Osteocyte (in vitro differentiated cells): Measurements from ENCODE around the gene SUPT3H. TPM values are rescaled to one million over a fixed set of nuclear protein-coding genes. Genes with fewer than 3 reads are reported as not detected.
"Not testable (repeated sequence)": the region's sequence is repeated elsewhere in the genome, so short reads cannot be mapped to it uniquely, and the experiment has no call there.

Experiments used
- DNase-seq: peaks from one replicate; pipeline ENCODE4 v3.0.0; 2021; ENCODE audit warnings: mixed read lengths; ENCODE audit not compliant: unreplicated experiment; ENCODE audit errors: extremely low spot score
- H3K27ac Mint-ChIP-seq: one replicate; pipeline ENCODE4 v1.8.0; 2021; ENCODE audit warnings: mild to moderate bottlenecking, mixed read lengths; ENCODE audit not compliant: unreplicated experiment
- H3K27me3 Mint-ChIP-seq: one replicate; pipeline ENCODE4 v1.8.0; 2021; ENCODE audit warnings: mixed read lengths; ENCODE audit not compliant: unreplicated experiment
- H3K36me3 Mint-ChIP-seq: one replicate; pipeline ENCODE4 v1.8.0; 2021; ENCODE audit warnings: mixed read lengths; ENCODE audit not compliant: unreplicated experiment
- H3K4me1 Mint-ChIP-seq: one replicate; pipeline ENCODE4 v1.8.0; 2021; ENCODE audit warnings: mixed read lengths; ENCODE audit not compliant: unreplicated experiment
- H3K4me3 Mint-ChIP-seq: one replicate; pipeline ENCODE4 v1.8.0; 2021; ENCODE audit warnings: mild to moderate bottlenecking, moderate library complexity, mixed read lengths; ENCODE audit not compliant: unreplicated experiment
- H3K9me3 Mint-ChIP-seq: one replicate; pipeline ENCODE4 v1.8.0; 2021; ENCODE audit warnings: mixed read lengths; ENCODE audit not compliant: unreplicated experiment
- total RNA-seq: library from RNA; stranded (reverse); gene quantifications from 2 replicates; pipeline ENCODE4 v1.2.1, GENCODE V29; 2021
- TF ChIP-seq, protein P1 (sequence below): fragments of 200-600 bp; sonication (generic); IDR thresholded peaks from 2 replicates; pipeline ENCODE4 v1.5.0; 2021; ENCODE audit warnings: antibody characterized with exemption, mild to moderate bottlenecking, moderate library complexity

SUPT3H gene
- total RNA-seq, 1 donor from 2014 or later: 13.2 TPM

- H3K27ac Mint-ChIP-seq: no peak overlapping the region
- TF ChIP-seq, protein P1, sequence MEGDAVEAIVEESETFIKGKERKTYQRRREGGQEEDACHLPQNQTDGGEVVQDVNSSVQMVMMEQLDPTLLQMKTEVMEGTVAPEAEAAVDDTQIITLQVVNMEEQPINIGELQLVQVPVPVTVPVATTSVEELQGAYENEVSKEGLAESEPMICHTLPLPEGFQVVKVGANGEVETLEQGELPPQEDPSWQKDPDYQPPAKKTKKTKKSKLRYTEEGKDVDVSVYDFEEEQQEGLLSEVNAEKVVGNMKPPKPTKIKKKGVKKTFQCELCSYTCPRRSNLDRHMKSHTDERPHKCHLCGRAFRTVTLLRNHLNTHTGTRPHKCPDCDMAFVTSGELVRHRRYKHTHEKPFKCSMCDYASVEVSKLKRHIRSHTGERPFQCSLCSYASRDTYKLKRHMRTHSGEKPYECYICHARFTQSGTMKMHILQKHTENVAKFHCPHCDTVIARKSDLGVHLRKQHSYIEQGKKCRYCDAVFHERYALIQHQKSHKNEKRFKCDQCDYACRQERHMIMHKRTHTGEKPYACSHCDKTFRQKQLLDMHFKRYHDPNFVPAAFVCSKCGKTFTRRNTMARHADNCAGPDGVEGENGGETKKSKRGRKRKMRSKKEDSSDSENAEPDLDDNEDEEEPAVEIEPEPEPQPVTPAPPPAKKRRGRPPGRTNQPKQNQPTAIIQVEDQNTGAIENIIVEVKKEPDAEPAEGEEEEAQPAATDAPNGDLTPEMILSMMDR: no peak
- no peaks in the 10 kb centered on the region for H3K4me1 Mint-ChIP-seq
- H3K4me3 Mint-ChIP-seq: no peak overlapping the region
- DNase-seq: no peak
- no peaks in the 10 kb centered on the region for H3K27me3 Mint-ChIP-seq
- no peaks in the 10 kb centered on the region for H3K9me3 Mint-ChIP-seq
- H3K36me3 Mint-ChIP-seq: peaks cover 2% of the 10 kb centered on the region
Observed at GRCh38 chr6:44906761-44907160, 471.0 kb downstream of the SUPT3H start.

DNA sequence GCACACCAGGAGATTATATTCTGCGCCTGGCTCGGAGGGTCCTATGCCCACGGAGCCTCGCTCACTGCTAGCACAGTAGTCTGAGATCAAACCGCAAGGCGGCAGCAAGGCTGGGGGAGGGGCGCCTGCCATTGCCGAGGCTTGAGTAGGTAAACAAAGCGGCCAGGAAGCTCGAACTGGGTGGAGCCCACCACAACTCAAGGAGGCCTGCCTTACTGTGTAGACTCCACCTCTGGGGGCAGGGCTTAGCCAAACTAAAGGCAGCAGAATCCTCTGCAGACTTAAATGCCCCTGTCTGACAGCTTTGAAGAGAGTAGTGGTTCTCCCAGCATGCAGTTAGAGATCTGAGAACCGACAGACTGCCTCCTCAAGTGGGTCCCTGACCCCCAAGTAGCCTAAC, 477.4 kb downstream of the SUPT3H start:
- H3K4me1 Mint-ChIP-seq, H3K27ac Mint-ChIP-seq, DNase-seq, H3K4me3 Mint-ChIP-seq, H3K36me3 Mint-ChIP-seq, H3K27me3 Mint-ChIP-seq: not testable (repeated sequence)
- peaks cover 12% of the 10 kb centered on the region for H3K9me3 Mint-ChIP-seq

- H3K4me3 Mint-ChIP-seq: no peak overlapping the region
- peaks cover 4% of the 10 kb centered on the region for H3K36me3 Mint-ChIP-seq
- H3K4me1 Mint-ChIP-seq: peaks cover 3% of the 10 kb centered on the region
- TF ChIP-seq, protein P1: no peak
- H3K9me3 Mint-ChIP-seq: peaks cover 12% of the 10 kb centered on the region
- DNase-seq: no peak
- no peaks in the 10 kb centered on the region for H3K27me3 Mint-ChIP-seq
- no peak overlapping the region for H3K27ac Mint-ChIP-seq
Observed at GRCh38 chr6:44898296-44898930, 479.3 kb downstream of the SUPT3H start.

DNA sequence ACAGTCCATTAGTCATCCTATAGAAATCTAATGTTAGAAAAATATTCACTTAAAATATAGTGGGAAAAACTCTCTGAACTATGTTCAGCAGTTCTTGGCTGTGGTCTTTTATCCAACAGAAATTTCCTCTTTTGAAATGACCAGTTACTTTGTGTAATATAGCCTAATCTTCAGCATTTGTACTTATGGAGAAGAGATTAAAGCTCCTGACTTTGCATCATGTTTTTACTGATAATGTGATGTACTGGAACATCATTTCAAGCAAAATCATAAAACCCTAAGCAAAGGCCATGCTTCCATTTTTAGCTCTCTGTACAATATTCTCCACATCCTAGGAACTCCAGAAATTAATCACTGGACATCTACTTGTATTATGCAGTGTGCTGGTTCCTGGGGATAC, 480.4 kb downstream of the SUPT3H start:
- H3K4me3 Mint-ChIP-seq: no peak overlapping the region
- DNase-seq: no peak
- TF ChIP-seq, protein P1: no peak

DNA sequence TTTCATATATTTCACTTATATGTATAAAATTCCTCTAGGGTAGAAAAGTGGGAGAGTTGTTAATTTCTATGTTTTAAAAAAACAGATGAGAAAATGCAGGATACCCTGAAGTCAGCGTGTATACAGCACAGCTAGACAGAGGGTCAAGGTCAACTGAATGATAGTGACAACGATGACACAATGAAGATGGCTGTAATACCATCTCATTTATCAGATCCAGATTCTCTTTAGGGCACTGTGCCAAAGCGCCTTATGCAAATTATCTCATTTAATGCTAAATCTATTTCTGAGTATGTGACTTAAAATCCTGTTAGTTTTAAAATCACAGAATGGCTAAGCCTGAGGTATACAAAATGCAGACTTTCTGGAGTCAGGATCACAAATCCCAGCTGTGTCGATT, 481.0 kb downstream of the SUPT3H start:
- TF ChIP-seq, protein P1: no peak
- H3K27ac Mint-ChIP-seq: no peak overlapping the region
- H3K36me3 Mint-ChIP-seq: peaks cover 2% of the 10 kb centered on the region
- no peak for DNase-seq
- peaks cover 12% of the 10 kb centered on the region for H3K9me3 Mint-ChIP-seq
- peaks cover 3% of the 10 kb centered on the region for H3K4me1 Mint-ChIP-seq
- H3K4me3 Mint-ChIP-seq: no peak overlapping the region
- H3K27me3 Mint-ChIP-seq: no peaks in the 10 kb centered on the region

More for the DNA sequence above, 480.4 kb downstream of the SUPT3H start:
- Mint-ChIP-seq H3K9me3 (peaks cover 12% of the 10 kb centered on the region), H3K4me1 (peaks cover 3% of the 10 kb centered on the region), H3K27ac (no peak overlapping the region), H3K36me3 (peaks cover 2% of the 10 kb centered on the region), H3K27me3 (no peaks in the 10 kb centered on the region)
